HG03064 (cell line): ENCODE measurements around the gene ZNF670.
"Not testable (repeated sequence)": the region's sequence is repeated elsewhere in the genome, so short reads cannot be mapped to it uniquely, and the experiment has no call there.

Source experiments
- ATAC-seq: cut with Tn5 transposase; IDR thresholded peaks from one replicate; pipeline ENCODE4 v1.9.1; 2021; ENCODE audit warnings: low read depth; ENCODE audit not compliant: unreplicated experiment

Gene ZNF670

DNA sequence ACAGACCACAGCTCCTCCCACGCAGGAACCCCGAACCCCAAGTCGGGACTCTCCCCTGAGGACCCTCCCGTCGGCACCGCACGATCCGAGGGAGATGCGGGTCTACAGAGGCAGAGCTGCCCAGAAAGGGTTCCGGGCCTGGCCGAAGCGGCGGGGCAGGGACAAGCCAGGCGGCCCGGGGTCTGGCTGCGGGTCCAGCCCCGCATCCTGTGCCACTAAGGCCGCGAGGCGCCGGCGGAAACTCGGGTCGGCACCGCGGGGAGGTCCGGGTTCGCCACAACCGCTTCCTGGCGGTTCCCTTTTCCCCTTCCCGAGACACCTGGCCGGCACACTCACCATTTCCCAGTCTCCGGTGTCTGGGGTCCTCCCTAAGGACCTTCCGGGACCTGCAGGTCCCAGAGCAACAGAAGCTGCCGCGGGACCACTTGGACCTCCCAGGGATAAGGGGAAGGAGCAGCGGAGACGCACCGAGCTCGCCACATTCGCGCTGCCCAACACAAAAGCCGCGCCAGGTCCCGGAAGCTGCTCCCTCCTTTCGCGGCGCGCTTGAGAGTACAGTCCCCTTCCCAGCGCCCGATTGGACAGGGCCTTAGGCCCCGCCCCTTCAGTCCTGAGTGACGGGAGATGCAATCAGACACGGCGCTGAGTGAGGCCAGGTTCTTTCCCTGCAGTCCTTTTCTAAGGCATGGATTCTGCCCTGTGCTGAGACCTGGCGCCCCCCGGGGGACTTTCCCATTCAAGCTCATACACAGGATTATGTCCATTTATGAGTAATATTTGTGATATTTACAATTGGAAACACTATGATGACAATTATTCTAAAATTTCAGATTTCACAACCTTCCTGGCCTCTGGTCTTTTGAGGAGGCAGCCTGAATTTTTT, at the start of gene ZNF670:
ZNF670 (minus strand) TSS at position 554 of the 883 bp plus-strand sequence; CDS start at position 339, 215 bp downstream.
- peak; percentile 100 for ATAC-seq

DNA sequence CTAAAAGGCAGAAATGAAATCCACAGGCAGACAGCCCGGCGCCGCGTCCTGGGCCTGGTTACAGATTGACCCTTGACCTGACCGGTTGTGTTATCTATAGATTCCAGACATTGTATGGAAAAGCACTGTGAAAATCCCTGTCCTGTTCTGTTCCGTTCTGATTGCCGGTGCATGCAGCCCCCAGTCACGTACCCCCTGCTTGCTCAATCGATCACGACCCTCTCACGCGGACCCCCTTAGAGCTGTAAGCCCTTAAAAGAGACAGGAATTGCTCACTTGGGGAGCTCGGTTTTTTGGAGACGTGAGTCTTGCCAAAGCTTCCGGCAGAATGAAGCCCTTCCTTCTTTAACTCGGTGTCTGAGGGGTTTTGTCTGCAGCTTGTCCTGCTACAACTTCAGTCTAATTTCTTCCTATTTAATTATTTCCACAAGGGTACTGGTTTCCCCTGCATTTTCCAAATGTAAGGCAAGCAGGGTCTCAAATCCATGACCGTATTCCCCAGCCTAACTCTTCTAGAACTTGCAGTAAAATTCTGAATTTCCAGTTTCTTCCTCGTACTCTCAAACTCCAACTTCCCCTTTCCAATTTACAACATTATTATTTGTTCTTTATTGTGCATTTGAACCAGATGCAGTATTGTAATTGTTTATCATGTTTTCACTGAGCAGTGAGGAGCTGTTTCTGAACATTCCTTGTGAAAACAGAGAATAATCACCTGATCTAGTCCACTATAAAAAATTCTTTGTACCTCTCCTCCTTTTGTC, 49.1 kb upstream of the ZNF670 start:
- not testable (repeated sequence) for ATAC-seq

DNA sequence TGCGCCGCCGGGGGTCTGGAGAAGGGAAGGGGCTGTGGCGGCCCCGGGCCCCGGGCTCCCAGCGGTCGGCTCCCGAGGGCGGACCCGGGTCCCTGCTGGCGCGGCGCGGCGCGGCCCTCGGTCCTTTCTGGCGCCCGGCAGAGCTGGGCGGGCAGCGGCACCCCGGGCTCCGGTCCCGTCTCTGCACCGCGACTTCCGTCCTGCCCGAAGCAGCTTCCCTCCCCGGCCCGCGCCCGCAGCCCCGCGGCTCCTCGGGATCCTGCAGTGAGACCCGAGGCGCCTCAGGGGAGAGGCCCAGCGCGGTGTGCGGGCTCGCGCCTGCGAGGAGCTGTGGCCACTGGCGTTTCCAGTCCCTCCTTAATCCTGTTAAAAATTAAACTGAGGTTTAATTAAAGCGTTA, 48.0 kb upstream of the ZNF670 start:
- peak; percentile 58 for ATAC-seq

DNA sequence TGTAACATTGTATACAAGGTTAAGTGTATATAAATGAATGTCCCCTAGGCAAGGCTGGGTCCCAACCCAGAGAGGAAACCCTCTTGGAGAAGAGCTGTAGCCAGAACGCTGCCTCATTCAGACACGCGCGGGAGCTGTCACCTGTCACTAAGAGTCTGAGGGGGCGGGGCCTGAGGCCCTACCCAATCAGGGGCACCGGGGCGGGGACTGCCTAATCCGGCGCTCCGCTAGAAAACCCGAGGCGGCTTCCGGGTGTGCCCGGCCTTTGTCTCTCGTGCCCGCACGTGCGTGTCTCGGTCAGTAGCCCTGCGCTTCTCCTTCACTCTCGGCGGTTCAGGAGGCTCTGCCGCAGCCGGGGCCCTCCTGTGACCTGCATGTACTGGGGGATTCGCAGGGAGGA, 47.6 kb upstream of the ZNF670 start:
- peak; percentile 96 for ATAC-seq

DNA sequence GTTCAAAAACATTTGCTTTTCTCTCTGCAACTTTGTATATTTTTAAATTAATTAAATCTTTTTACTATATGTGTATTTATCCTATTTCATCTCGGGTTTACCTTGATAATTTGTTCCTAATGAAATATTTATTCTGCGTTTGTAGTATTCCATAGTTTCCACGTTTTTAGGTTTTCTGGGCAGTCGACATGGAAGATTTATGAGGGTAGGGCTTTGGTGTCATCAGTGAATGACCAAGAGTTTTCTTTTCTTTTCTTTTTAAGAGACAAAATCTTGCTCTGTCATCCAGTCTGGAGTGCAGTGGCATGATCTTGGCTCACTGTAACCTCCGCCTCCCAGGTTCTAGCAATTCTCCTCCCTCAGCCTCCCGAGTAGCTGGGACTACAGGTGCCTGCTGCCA, 42.8 kb upstream of the ZNF670 start:
- ATAC-seq, result no peak

DNA sequence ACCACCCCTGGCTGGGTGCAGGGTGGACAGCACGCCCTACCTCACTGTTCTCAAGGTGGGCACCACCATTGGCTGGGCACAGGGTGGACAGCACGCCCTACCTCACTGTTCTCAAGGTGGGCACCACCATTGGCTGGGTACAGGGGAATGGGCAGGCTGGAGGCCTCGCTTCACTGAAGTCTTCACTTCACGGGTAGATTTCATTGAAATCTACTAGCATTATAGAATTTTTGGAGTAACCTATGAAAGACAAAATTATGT, 41.7 kb upstream of the ZNF670 start:
- ATAC-seq, result not testable (repeated sequence)

DNA sequence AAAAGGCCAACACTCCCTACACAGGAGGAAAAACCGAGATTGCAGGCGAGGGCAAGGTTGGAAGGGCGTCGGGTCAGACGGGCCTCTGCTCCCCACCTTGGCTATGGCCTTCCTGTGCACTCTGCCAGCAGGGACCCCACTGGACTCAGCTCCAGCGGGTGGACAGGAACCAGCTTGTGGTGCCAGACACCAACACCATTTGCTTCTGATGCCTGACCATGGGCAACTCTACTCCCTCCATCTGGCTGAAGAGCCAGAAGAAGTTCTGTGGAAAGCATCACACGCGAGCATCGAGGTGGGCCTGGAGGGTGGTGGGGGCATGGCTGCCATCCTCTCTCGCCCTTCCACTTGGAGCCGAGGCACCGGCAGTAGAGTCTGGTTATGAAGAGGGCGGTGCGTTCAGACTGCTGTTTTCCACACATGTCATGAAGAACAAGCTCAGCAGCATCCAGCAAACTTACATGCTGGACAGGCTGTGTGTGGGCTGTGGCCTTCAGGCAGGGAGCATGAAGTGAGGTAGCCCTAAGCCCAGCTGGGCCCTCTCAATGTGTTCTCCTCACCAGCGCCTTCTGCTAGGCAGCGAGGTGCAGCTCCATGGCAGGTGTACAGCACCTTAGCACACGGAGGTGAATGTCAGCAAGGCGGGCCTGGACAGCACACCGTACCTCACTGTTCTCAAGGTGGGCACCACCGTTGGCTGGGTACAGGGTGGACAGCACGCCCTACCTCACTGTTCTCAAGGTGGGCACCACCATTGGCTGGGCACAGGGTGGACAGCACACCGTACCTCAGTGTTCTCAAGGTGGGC, 41.2 kb upstream of the ZNF670 start:
- ATAC-seq, result no peak

DNA sequence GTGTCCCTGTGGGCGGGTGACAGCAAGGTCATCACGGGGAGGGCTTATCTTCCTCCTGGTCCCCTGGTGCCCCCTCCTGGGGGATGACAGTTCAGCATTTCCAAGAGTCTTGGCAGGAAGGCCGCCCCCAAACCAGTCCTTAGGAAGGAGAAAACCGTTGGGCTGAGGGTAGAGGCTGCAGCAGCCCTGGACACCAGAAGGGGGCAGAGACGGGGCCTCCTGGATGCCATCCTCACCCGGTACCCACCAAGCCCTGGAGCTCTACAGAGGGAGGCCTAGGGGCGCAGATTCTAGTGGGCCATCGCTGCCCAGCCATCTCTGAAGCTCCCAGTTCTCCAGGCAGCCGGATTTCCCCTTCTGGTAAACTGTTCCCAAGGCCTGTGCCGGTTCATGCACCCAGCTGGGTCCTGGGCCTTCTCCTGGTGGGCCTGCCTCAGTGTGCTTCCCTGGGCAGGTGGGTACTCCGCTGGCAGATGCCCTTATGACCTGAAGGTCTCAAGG, 40.4 kb upstream of the ZNF670 start:
- ATAC-seq, result no peak

DNA sequence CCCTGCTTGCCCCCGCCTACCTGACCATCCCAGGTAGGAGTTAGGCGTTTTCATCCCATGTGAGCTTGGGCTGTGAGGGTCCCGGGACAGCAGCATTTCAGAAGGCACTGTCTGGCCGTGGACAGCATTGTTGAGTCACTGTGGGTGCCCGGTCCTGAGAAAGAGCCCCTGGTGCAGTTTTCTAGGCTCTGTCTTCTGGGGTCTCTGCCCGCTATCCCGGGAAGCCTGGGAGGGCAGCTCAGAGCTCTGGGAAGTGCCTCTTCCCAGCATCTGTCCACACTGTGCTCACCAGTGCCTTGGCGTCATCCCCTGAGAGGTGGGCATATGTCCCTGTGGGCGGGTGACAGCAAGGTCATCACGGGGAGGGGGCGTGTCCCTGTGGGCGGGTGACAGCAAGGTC, 36.9 kb upstream of the ZNF670 start:
- ATAC-seq, result no peak

DNA sequence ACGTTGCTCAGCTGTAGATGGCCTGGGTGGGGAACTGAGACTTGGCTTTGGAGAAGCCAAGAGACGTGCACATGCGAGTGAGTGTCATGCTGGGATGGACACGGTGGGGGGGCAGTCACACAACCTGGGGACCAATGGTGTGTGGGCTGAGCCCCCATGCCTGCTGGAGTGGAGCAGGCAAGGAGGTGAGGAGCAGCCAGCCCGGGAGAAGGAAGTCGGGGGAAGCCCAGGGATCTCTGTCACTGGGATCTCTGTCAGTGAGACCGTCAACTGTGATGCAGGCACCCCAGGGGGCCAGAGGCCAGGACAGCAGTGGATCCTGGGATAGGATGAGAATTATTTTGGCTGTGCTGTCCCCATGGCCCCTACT, 36.5 kb upstream of the ZNF670 start:
- ATAC-seq, result no peak

DNA sequence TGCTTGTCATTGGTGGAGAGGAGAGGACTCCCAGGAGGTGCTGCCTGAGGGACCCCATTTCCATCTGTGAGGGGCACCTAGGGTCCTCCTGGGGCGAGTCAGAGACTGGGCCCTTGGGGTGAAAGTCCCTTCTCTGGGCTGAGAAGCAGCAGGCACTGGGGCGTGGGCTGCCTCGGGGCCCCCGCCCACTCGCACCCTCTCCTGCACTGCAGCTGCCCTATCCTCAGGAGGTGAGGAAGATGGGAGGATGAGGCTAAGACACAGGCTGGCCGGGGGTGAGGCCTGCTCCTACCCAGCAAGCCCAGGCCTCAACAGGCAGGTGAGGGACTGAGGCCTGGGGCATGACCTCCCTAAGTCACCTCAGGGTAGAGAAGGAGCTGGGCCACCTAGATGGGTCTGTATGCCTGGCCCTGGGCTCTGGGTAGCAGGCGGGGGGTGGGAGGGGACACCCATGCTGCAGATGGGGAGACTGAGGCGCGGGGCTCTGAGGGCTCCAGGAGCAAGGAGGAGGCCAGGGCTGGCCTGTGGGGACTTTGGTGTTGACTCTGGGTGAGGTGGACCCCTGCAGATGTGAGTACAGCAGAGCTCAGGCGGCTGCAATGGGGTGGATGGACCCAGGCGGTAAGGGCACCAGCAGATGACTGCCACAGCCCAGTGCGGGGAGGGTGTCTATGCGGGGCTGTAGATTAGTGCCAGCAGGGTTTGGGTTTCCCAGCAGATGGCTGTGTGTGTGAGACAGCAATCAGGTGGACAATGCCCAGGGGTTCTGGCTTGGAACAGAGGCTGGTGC, 35.9 kb upstream of the ZNF670 start:
- no peak for ATAC-seq

DNA sequence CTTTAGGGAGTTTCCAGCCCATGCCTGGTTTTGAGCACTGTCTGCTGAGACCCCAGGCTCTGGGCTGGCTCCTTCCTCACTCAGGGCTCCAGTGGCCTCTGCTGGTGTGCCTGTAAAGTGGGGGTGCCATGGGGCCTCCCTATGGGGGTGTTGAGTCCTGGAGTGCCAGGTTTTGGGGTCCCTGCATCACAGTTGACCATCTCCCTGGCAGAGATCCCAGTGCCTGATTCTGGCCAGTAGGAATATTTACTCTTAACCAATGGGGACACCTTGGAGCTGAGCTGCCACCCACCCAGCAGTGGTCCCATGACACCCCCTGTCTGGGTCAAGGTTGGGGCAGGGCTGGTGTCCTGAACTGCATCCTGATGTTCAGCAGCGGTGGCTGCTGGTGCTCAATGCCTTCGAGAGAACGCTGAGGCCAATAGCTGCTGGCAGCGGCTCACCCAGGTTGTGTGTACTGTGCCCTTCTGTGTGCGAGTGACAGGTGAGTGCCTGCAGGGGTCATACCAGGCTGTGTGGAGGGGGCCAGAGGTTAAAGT, 35.2 kb upstream of the ZNF670 start:
- ATAC-seq, result no peak

DNA sequence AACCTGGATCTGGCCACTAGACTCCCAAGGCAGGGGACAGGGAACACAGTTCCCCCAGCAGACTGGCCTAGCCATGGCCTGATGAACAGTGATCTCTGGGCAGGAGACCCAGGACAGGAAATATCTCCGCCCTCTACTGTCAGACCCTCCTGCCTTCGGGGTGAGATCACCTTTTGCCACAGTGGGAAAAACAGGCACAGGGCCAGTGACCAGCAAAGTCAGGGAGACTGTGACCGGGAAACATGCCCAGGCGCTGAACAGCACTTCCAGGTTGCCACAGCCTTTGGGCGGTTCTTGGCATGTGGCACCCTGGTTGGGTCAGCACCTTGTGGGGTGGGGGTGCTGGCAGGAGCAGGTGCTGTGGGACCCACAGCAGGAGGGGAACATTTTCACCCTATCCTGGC, 34.5 kb upstream of the ZNF670 start:
- no peak for ATAC-seq

DNA sequence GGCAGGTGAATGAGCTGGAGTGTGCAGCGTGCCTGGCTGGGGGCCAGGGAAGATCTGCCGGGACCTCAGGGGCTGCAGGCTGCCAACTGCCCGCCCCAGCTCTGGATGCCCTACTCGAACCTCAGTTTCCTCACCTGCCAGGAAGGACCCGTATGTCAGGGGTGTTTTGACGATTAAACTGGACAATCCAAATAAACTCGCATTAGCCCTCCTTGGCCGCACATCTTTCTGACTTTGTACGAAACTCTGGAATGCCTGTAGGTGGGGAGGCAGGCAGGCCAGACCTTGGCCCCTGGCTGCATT, 33.8 kb upstream of the ZNF670 start:
- no peak for ATAC-seq

DNA sequence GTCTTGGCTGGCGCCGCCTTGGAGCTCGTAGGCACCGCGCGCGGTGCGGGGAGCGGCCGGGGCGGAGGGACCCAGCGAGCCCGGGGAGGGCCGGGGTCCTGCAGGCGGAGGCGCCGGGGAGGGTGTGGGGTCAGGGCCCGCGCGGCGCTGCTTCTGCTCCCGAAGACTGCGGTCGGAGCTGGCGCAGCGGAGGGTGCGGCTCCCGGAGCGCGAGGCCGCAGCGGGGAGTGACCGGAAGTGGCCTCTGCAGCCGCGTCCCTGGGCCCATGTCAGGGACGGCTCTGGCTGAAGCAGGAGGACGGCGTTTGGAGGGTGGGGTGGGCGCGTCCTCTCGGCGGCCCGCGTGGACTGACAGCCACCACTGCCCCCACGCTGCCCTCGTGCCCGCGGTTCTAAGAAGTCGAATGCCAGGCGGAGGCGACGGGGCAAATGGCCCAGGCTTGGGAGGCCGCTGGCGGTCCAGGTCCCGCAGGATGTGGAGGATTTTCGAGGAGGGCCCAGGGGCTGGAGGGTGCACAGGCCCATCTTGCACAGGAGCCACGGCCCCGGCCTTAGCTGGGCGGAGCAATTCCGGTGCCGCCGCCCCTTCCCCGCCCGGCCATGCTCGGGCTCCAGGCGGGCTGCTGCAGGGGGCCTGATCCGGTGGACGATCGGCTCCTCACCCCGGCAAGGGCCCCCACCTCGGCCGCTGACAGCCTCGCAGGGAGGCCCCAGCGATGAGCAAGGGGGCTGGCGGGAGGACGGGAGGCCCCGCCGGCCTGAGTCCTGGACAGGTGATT, 33.3 kb upstream of the ZNF670 start:
- ATAC-seq, result no peak

DNA sequence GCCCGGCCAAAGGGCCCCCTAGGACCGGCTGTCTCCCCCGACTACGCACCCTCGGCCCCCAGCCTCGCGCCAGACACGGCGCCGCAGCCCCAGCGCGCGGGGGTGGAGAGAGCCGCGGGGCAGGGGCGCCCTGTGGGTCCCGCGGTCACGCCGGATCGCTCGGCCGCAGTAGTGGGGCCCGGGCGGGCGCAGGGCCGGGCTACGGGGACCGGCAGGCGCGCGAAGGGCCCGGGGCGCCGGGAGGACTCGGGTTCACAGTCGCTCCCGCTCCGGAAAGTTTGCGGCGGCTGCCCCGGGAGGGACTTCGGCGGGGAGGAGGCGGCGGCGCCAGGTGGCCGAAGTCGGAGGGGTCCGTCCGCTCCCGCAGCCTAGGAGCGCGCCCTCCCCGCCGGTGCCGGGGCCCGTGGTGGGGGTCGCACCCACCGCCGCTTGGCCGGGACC, 32.7 kb upstream of the ZNF670 start:
- ATAC-seq, result no peak

DNA sequence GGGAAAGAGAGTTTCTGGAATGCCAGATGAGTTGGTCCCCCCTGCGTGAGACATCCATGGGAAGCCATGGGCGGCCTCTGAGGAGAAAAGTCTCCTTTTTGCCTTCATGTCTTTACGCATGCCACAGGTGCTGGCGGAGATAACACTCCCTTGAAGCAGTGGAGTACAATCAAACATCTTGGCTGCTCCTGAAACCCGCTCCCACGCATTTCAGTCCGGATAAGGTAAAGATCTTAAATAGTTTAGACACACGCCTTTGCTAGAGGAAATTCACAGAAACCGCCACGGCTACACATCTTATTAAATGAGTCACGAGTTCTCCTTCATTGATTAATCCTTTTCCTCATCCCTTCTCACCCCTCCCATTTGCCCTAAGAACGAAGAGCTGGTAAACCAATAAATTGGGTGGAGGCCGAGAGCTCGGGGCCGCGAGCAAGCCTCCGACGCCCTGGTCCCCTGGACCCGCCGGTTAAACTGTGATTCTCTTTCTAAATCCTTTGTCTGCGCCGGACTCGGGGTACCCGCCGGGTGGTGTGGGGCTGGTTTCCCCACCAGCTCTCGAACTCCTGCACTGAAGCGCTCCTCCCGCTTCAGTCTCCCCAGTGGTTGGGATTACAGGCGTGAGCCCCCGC, 32.1 kb upstream of the ZNF670 start:
- no peak for ATAC-seq

DNA sequence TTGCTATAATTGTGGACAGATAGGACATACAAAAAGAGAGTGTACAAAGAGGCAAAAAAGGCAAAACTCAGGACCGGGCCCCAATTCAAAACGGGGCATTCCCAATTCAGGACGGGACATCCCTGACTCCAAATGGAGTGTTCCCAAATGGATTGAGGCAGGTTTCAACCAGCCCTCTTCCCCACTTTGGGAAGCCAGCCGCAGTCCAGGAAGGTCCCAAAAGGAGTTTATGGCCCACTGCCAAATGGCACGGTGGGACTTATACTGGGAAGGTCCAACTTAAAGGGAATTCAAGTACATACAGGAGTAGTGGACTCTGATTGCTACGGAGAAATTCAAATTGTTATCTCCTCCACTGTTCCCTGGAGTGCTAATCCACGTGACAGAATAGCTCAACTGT, 29.1 kb upstream of the ZNF670 start:
- ATAC-seq, result no peak

DNA sequence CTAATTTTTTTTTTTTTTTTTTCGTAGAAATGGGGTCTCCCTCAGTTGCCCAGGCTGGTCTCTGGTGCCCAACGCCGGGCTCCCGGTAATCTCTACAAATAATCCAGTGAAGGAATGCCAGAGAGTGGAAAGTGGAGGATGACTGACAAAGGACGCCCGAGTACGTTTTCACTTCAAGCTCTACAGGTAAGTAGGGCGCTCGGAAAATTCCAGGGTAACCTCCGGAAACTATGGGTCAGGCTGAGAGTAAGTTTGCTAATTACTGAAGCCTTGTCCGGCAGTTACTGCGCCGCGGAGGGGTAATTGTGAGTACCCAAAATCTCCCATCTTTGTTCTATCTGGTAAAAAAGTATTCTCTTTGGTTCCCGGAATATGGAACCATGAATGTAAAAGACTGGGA, 27.4 kb upstream of the ZNF670 start:
- no peak for ATAC-seq
